Activated naive CD4-positive, alpha-beta T cell treated with anti-CD3 and anti-CD28 coated beads for 36 hours (primary cell): ENCODE results near the gene CACNA1F. TPM values are rescaled to one million over a fixed set of nuclear protein-coding genes. Genes with fewer than 3 reads are reported as not detected.

Experiments
- CTCF ChIA-PET: fragments of 350-600 bp; sonication (Branson Sonifier 250); formaldehyde crosslinking; loops from one replicate; lab custom pipeline; 2021; ENCODE audit warnings: antibody characterized with exemption; lab: Charles Lee
- DNase-seq: peaks from one replicate; pipeline ENCODE4 v3.0.0-alpha.2; 2020
- H3K27ac Mint-ChIP-seq: one replicate; pipeline ENCODE4 v1.8.0; 2021; ENCODE audit warnings: mild to moderate bottlenecking, mixed read lengths
- H3K27me3 Mint-ChIP-seq: one replicate; pipeline ENCODE4 v1.8.0; 2021; ENCODE audit warnings: low read depth, mixed read lengths
- H3K36me3 Mint-ChIP-seq: one replicate; pipeline ENCODE4 v1.8.0; 2021; ENCODE audit warnings: low read depth, mixed read lengths
- H3K4me1 Mint-ChIP-seq: one replicate; pipeline ENCODE4 v1.8.0; 2021; ENCODE audit warnings: low read depth, mixed read lengths
- H3K4me3 Mint-ChIP-seq: one replicate; pipeline ENCODE4 v1.8.0; 2021; ENCODE audit warnings: mild to moderate bottlenecking, moderate library complexity, mixed read lengths
- H3K9me3 Mint-ChIP-seq: one replicate; pipeline ENCODE4 v1.8.0; 2021; ENCODE audit warnings: mixed read lengths
- intact Hi-C: fragments of 100-400 bp; cut with micrococcal nuclease; formaldehyde crosslinking; loops from one replicate; pipeline ENCODE4 v1.15.1; 2023
- total RNA-seq, 2 experiments: library from RNA; stranded (reverse); gene quantifications; one replicate each; pipeline ENCODE4 v1.2.3, GENCODE V29; 2021

Gene CACNA1F
- total RNA-seq, 2 experiments from 2014 or later: 0.62 to 1.0 TPM

- Mint-ChIP-seq H3K4me1 (no peaks in the 10 kb centered on the region), H3K27ac (no peak overlapping the region), H3K36me3 (no peaks in the 10 kb centered on the region), H3K9me3 (no peaks in the 10 kb centered on the region), H3K4me3 (no peak overlapping the region), H3K27me3 (no peaks in the 10 kb centered on the region)
- CTCF ChIA-PET: no interaction called here
- intact Hi-C loops: no loop called here
- no peak for DNase-seq
These were observed 13.0 kb downstream of the CACNA1F start for GRCh38 chrX:49220100-49220499.

- no peaks in the 10 kb centered on the region for H3K36me3 Mint-ChIP-seq
- no peaks in the 10 kb centered on the region for H3K9me3 Mint-ChIP-seq
- CTCF ChIA-PET: interaction anchor here (0.7 kb wide), 1 partner anchor 22 kb away, joined by 3 read pairs; no protein-coding TSS in a partner anchor
- no peak overlapping the region for H3K4me3 Mint-ChIP-seq
- H3K4me1 Mint-ChIP-seq: no peaks in the 10 kb centered on the region
- no peak for DNase-seq
- H3K27me3 Mint-ChIP-seq: no peaks in the 10 kb centered on the region
- no peak overlapping the region for H3K27ac Mint-ChIP-seq
- intact Hi-C loops: no loop called here
These were observed 18.1 kb downstream of the CACNA1F start for GRCh38 chrX:49214996-49215526.

- H3K36me3 Mint-ChIP-seq: no peaks in the 10 kb centered on the region
- no peaks in the 10 kb centered on the region for H3K4me1 Mint-ChIP-seq
- H3K9me3 Mint-ChIP-seq: no peaks in the 10 kb centered on the region
- H3K27me3 Mint-ChIP-seq: no peaks in the 10 kb centered on the region
- H3K27ac Mint-ChIP-seq: no peak overlapping the region
- CTCF ChIA-PET: interaction anchor here (0.7 kb wide), 1 partner anchor 21 kb away, joined by 3 read pairs; no protein-coding TSS in a partner anchor
- no peak overlapping the region for H3K4me3 Mint-ChIP-seq
- no peak for DNase-seq
- intact Hi-C loops: no loop called here
These were observed 18.7 kb downstream of the CACNA1F start for GRCh38 chrX:49214416-49214815.

GRCh38 chrX:49212861-49213260 is 20.3 kb downstream of the CACNA1F start:
- H3K27me3 Mint-ChIP-seq: no peaks in the 10 kb centered on the region
- intact Hi-C loops: no loop called here
- DNase-seq: no peak
- H3K4me3 Mint-ChIP-seq: no peak overlapping the region
- no peaks in the 10 kb centered on the region for H3K36me3 Mint-ChIP-seq
- no peaks in the 10 kb centered on the region for H3K9me3 Mint-ChIP-seq
- H3K27ac Mint-ChIP-seq: no peak overlapping the region
- no peaks in the 10 kb centered on the region for H3K4me1 Mint-ChIP-seq
- CTCF ChIA-PET: no interaction called here

GRCh38 chrX:49212209-49212608 is 20.9 kb downstream of the CACNA1F start:
- Mint-ChIP-seq H3K4me3 (no peak overlapping the region), H3K27ac (no peak overlapping the region), H3K36me3 (no peaks in the 10 kb centered on the region), H3K9me3 (no peaks in the 10 kb centered on the region), H3K27me3 (no peaks in the 10 kb centered on the region), H3K4me1 (no peaks in the 10 kb centered on the region)
- CTCF ChIA-PET: interaction anchor here (0.5 kb wide), 1 partner anchor 26 kb away, joined by 3 read pairs; the partner anchor contains the start of gene PRICKLE3
- intact Hi-C loops: no loop called here
- DNase-seq: no peak

GRCh38 chrX:49211074-49211473 is 22.1 kb downstream of the CACNA1F start:
- intact Hi-C loops: no loop called here
- no peaks in the 10 kb centered on the region for H3K4me1 Mint-ChIP-seq
- no peaks in the 10 kb centered on the region for H3K27me3 Mint-ChIP-seq
- H3K9me3 Mint-ChIP-seq: no peaks in the 10 kb centered on the region
- H3K4me3 Mint-ChIP-seq: no peak overlapping the region
- no peak overlapping the region for H3K27ac Mint-ChIP-seq
- no peak for DNase-seq
- H3K36me3 Mint-ChIP-seq: no peaks in the 10 kb centered on the region
- CTCF ChIA-PET: no interaction called here

GRCh38 chrX:49210406-49210805 is 22.7 kb downstream of the CACNA1F start:
- CTCF ChIA-PET: no interaction called here
- Mint-ChIP-seq H3K4me3 (no peak overlapping the region), H3K4me1 (no peaks in the 10 kb centered on the region), H3K36me3 (no peaks in the 10 kb centered on the region), H3K9me3 (no peaks in the 10 kb centered on the region), H3K27ac (no peak overlapping the region), H3K27me3 (no peaks in the 10 kb centered on the region)
- intact Hi-C loops: no loop called here
- no peak for DNase-seq

GRCh38 chrX:49209434-49210251 is 23.5 kb downstream of the CACNA1F start:
- no peak overlapping the region for H3K27ac Mint-ChIP-seq
- CTCF ChIA-PET: interaction anchor here (0.6 kb wide), 1 partner anchor 41 kb away, joined by 3 read pairs; no protein-coding TSS in a partner anchor
- peak; percentile 27 for DNase-seq
- intact Hi-C loops: loop anchor here (1.0 kb wide), 1 partner anchor 9 kb away; the partner anchor contains the start of gene SYP
- H3K9me3 Mint-ChIP-seq: no peaks in the 10 kb centered on the region
- H3K36me3 Mint-ChIP-seq: no peaks in the 10 kb centered on the region
- no peaks in the 10 kb centered on the region for H3K4me1 Mint-ChIP-seq
- H3K4me3 Mint-ChIP-seq: no peak overlapping the region
- H3K27me3 Mint-ChIP-seq: no peaks in the 10 kb centered on the region

- no peak overlapping the region for H3K4me3 Mint-ChIP-seq
- no peak overlapping the region for H3K27ac Mint-ChIP-seq
- DNase-seq: no peak
- intact Hi-C loops: no loop called here
- CTCF ChIA-PET: no interaction called here
- H3K9me3 Mint-ChIP-seq: no peaks in the 10 kb centered on the region
- H3K27me3 Mint-ChIP-seq: no peaks in the 10 kb centered on the region
- H3K36me3 Mint-ChIP-seq: no peaks in the 10 kb centered on the region
- H3K4me1 Mint-ChIP-seq: no peaks in the 10 kb centered on the region
These were observed 24.7 kb downstream of the CACNA1F start for GRCh38 chrX:49208399-49208798.

- H3K36me3 Mint-ChIP-seq: no peaks in the 10 kb centered on the region
- intact Hi-C loops: no loop called here
- no peak overlapping the region for H3K4me3 Mint-ChIP-seq
- H3K27me3 Mint-ChIP-seq: no peaks in the 10 kb centered on the region
- CTCF ChIA-PET: no interaction called here
- no peaks in the 10 kb centered on the region for H3K9me3 Mint-ChIP-seq
- H3K4me1 Mint-ChIP-seq: no peaks in the 10 kb centered on the region
- H3K27ac Mint-ChIP-seq: no peak overlapping the region
- DNase-seq: no peak
These were observed 26.6 kb downstream of the CACNA1F start for GRCh38 chrX:49206543-49206942.

GRCh38 chrX:49205443-49205842 is 27.7 kb downstream of the CACNA1F start:
- Mint-ChIP-seq H3K27ac (no peak overlapping the region), H3K9me3 (no peaks in the 10 kb centered on the region)
- CTCF ChIA-PET: no interaction called here

GRCh38 chrX:49204709-49205108 is 28.4 kb downstream of the CACNA1F start:
- Mint-ChIP-seq H3K4me3 (no peak overlapping the region), H3K27me3 (no peaks in the 10 kb centered on the region), H3K9me3 (no peaks in the 10 kb centered on the region), H3K4me1 (peaks cover 4% of the 10 kb centered on the region), H3K36me3 (no peaks in the 10 kb centered on the region), H3K27ac (no peak overlapping the region)
- intact Hi-C loops: no loop called here
- DNase-seq: no peak
- CTCF ChIA-PET: no interaction called here

More at GRCh38 chrX:49205443-49205842, 27.7 kb downstream of the CACNA1F start:
- Mint-ChIP-seq H3K4me3 (no peak overlapping the region), H3K27me3 (no peaks in the 10 kb centered on the region), H3K36me3 (no peaks in the 10 kb centered on the region), H3K4me1 (peaks cover 2% of the 10 kb centered on the region)
- DNase-seq: no peak
- intact Hi-C loops: no loop called here

- CTCF ChIA-PET: no interaction called here
- intact Hi-C loops: no loop called here
- Mint-ChIP-seq H3K27ac (no peak overlapping the region), H3K9me3 (no peaks in the 10 kb centered on the region), H3K4me3 (no peak overlapping the region), H3K36me3 (no peaks in the 10 kb centered on the region), H3K4me1 (peaks cover 7% of the 10 kb centered on the region), H3K27me3 (no peaks in the 10 kb centered on the region)
- no peak for DNase-seq
These were observed 29.1 kb downstream of the CACNA1F start for GRCh38 chrX:49204017-49204416.
